Neutrophil (primary cell): ENCODE data around the gene DENND11.
A peak's percentile ranks its signal among the peaks of the same experiment; 100 is the strongest.

ENCODE experiments used
- H3K27ac ChIP-seq: fragments of 200-600 bp; sonication (generic); 2 replicates; pipeline ENCODE4 v1.5.1; 2016; ENCODE audit warnings: mild to moderate bottlenecking, moderate library complexity
- H3K27me3 ChIP-seq: fragments of 200-600 bp; sonication (generic); 2 replicates; pipeline ENCODE4 v1.6.0; 2016; ENCODE audit warnings: mild to moderate bottlenecking
- H3K36me3 ChIP-seq: fragments of 200-600 bp; sonication (generic); 2 replicates; pipeline ENCODE4 v1.5.1; 2017
- H3K4me1 ChIP-seq, 2 experiments: fragments of 200-600 bp in 1 of 2; sonication (generic) in 1 of 2; 1 replicate in 1 of 2; 2 replicates in 1 of 2; pipeline versions ENCODE4 v1.5.1 to v1.6.1; 2013 to 2016; ENCODE audit warnings: low read depth in 1 of 2, low read length in 1 of 2, mild to moderate bottlenecking in 1 of 2, moderate library complexity in 1 of 2; ENCODE audit not compliant: control insufficient read depth in 1 of 2, insufficient read depth in 1 of 2
- H3K4me3 ChIP-seq, 2 experiments: fragments of 200-600 bp in 1 of 2; sonication (generic) in 1 of 2; 1 replicate in 1 of 2; 2 replicates in 1 of 2; pipeline ENCODE4 v1.5.1; 2013 to 2016; ENCODE audit warnings: low read depth in 1 of 2, low read length in 1 of 2, mild to moderate bottlenecking in 1 of 2, moderate library complexity in 1 of 2
- H3K9me3 ChIP-seq: fragments of 200-600 bp; sonication (generic); 2 replicates; pipeline ENCODE4 v1.5.1; 2016
- CTCF ChIP-seq: fragments of 200-600 bp; sonication (generic); IDR thresholded peaks from 2 replicates; pipeline ENCODE4 v1.5.1; 2016; ENCODE audit warnings: antibody characterized with exemption

DENND11 gene

GRCh38 chr7:141665208-141666035 lies 36.5 kb downstream of the DENND11 start:
- no peak overlapping the region for H3K4me3 ChIP-seq
- peaks cover 5% of the 10 kb centered on the region in 2 experiments for H3K4me1 ChIP-seq
- no peaks in the 10 kb centered on the region for H3K27me3 ChIP-seq
- TF ChIP-seq CTCF = no peak
- H3K36me3 ChIP-seq = no peaks in the 10 kb centered on the region
- no peaks in the 10 kb centered on the region for H3K9me3 ChIP-seq
- H3K27ac ChIP-seq = no peak overlapping the region

- H3K4me1 ChIP-seq = peaks cover 5% of the 10 kb centered on the region in 2 experiments
- no peak overlapping the region for H3K4me3 ChIP-seq
- H3K36me3 ChIP-seq = no peaks in the 10 kb centered on the region
- no peak overlapping the region for H3K27ac ChIP-seq
- TF ChIP-seq CTCF = no peak
- no peaks in the 10 kb centered on the region for H3K27me3 ChIP-seq
- H3K9me3 ChIP-seq = no peaks in the 10 kb centered on the region
Measured at GRCh38 chr7:141664450-141664849, 37.5 kb downstream of the DENND11 start.

- Histone ChIP-seq H3K36me3 (no peaks in the 10 kb centered on the region), H3K27me3 (no peaks in the 10 kb centered on the region), H3K4me1 (peaks cover 5% of the 10 kb centered on the region in 2 experiments), H3K9me3 (no peaks in the 10 kb centered on the region), H3K4me3 (no peak overlapping the region), H3K27ac (peak overlapping the region; percentile 34)
- no peak for TF ChIP-seq CTCF
Measured at GRCh38 chr7:141663081-141663849, 38.7 kb downstream of the DENND11 start.

GRCh38 chr7:141660259-141660658 lies 41.7 kb downstream of the DENND11 start:
- H3K27ac ChIP-seq = peak overlapping the region; percentile 47
- no peaks in the 10 kb centered on the region for H3K9me3 ChIP-seq
- no peak overlapping the region for H3K4me3 ChIP-seq
- peaks cover 5% of the 10 kb centered on the region in 2 experiments for H3K4me1 ChIP-seq
- no peaks in the 10 kb centered on the region for H3K27me3 ChIP-seq
- TF ChIP-seq CTCF = no peak
- no peaks in the 10 kb centered on the region for H3K36me3 ChIP-seq

- Histone ChIP-seq H3K27me3 (no peaks in the 10 kb centered on the region), H3K27ac (no peak overlapping the region), H3K36me3 (no peaks in the 10 kb centered on the region), H3K4me1 (peaks cover 5% of the 10 kb centered on the region in 2 experiments), H3K4me3 (no peak overlapping the region), H3K9me3 (no peaks in the 10 kb centered on the region)
- no peak for TF ChIP-seq CTCF
Measured at GRCh38 chr7:141659501-141659900, 42.5 kb downstream of the DENND11 start.
